Mesothelial cell of epicardium (in vitro differentiated cells): ENCODE data around the gene ITPR2. TPM values are rescaled to one million over a fixed set of nuclear protein-coding genes. Genes with fewer than 3 reads are reported as not detected.

Source experiments
- DNase-seq, 2 experiments: peaks; one replicate each; pipeline ENCODE4 v3.0.0; 2021; ENCODE audit warnings: low spot score in 2 of 2; ENCODE audit not compliant: unreplicated experiment in 2 of 2
- H3K27ac Mint-ChIP-seq: 2 replicates; pipeline ENCODE4 v1.8.0; 2021; ENCODE audit warnings: mixed read lengths
- H3K27me3 Mint-ChIP-seq: 2 replicates; pipeline ENCODE4 v1.8.0; 2021; ENCODE audit warnings: low read depth, mixed read lengths
- H3K36me3 Mint-ChIP-seq: 2 replicates; pipeline ENCODE4 v1.8.0; 2021; ENCODE audit warnings: mixed read lengths
- H3K4me1 Mint-ChIP-seq: 2 replicates; pipeline ENCODE4 v1.8.0; 2021; ENCODE audit warnings: mixed read lengths
- H3K4me3 Mint-ChIP-seq: 2 replicates; pipeline ENCODE4 v1.8.0; 2021; ENCODE audit warnings: mild to moderate bottlenecking, moderate library complexity, mixed read lengths
- H3K9me3 Mint-ChIP-seq: 2 replicates; pipeline ENCODE4 v1.8.0; 2021; ENCODE audit warnings: mixed read lengths
- CTCF ChIP-seq: fragments of 200-600 bp; sonication (generic); IDR thresholded peaks from one replicate; pipeline ENCODE4 v1.5.0; 2021; ENCODE audit warnings: antibody characterized with exemption; ENCODE audit not compliant: unreplicated experiment
- total RNA-seq: library from RNA; stranded (reverse); gene quantifications from 3 replicates; pipeline ENCODE4 v1.2.1, GENCODE V29; 2021

The ITPR2 gene
- total RNA-seq, 1 donor from 2014 or later = 62.3 TPM

GRCh38 chr12:26854031-26854390 lies 21.0 kb upstream of the ITPR2 start:
- no peaks in the 10 kb centered on the region for H3K27me3 Mint-ChIP-seq
- TF ChIP-seq CTCF = no peak
- no peaks in the 10 kb centered on the region for H3K36me3 Mint-ChIP-seq
- H3K27ac Mint-ChIP-seq = no peak overlapping the region
- H3K4me3 Mint-ChIP-seq = no peak overlapping the region
- H3K4me1 Mint-ChIP-seq = no peaks in the 10 kb centered on the region
- no peaks in the 10 kb centered on the region for H3K9me3 Mint-ChIP-seq
- DNase-seq = no peak

DNA sequence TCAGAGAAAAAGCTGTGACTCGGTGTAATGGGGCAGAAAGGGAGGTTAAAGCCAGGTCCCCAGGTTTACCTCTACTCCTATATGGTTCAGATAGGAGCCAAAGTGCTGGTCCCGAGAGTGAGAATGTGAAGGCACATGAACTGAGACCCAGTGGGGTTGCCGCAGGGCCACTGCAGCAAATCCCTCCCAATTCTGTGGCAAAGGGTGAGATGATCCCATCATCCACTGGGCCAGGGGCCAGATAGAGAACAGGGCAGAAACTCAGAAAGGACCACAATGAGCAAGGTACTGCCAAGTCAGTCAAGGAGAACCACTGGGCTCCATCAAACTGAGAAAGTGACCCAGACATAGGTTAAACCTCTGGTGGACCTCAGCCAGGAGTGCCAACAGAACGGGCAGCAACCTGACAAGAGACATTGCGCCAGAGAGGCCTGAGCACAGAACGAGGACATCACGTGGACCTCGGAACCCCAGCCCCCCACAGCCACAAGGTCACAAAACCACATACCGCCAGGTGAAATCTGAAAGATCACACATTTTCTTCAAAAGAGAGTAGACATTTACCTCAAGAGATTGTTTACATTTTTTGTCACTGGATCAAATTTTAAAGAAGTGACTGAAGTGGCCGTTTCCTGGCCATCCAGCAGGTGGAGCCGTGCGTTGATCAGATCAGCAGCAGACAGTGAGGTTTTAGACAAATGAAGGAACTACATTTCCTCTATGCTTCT lies 20.5 kb upstream of the ITPR2 start:
- H3K27me3 Mint-ChIP-seq = no peaks in the 10 kb centered on the region
- peak in 1 of 2 experiments; percentile 54 for DNase-seq
- no peak overlapping the region for H3K27ac Mint-ChIP-seq

GRCh38 chr12:26851031-26851809 lies 18.2 kb upstream of the ITPR2 start:
- Mint-ChIP-seq H3K4me3 (no peak overlapping the region), H3K27me3 (no peaks in the 10 kb centered on the region), H3K9me3 (no peaks in the 10 kb centered on the region), H3K27ac (no peak overlapping the region), H3K36me3 (no peaks in the 10 kb centered on the region), H3K4me1 (peaks cover 6% of the 10 kb centered on the region)
- TF ChIP-seq CTCF = no peak
- DNase-seq = no peak

More for the DNA sequence above, 20.5 kb upstream of the ITPR2 start:
- TF ChIP-seq CTCF = peak; percentile 81
- Mint-ChIP-seq H3K4me1 (no peaks in the 10 kb centered on the region), H3K9me3 (no peaks in the 10 kb centered on the region), H3K36me3 (no peaks in the 10 kb centered on the region), H3K4me3 (no peak overlapping the region)

GRCh38 chr12:26848156-26848825 lies 15.3 kb upstream of the ITPR2 start:
- Mint-ChIP-seq H3K9me3 (no peaks in the 10 kb centered on the region), H3K27ac (no peak overlapping the region), H3K27me3 (no peaks in the 10 kb centered on the region), H3K4me3 (no peak overlapping the region), H3K36me3 (no peaks in the 10 kb centered on the region), H3K4me1 (peaks cover 16% of the 10 kb centered on the region)
- TF ChIP-seq CTCF = no peak
- no peak for DNase-seq

GRCh38 chr12:26847431-26847830 lies 14.4 kb upstream of the ITPR2 start:
- no peak overlapping the region for H3K27ac Mint-ChIP-seq
- H3K9me3 Mint-ChIP-seq = no peaks in the 10 kb centered on the region

More at GRCh38 chr12:26847431-26847830, 14.4 kb upstream of the ITPR2 start:
- no peaks in the 10 kb centered on the region for H3K27me3 Mint-ChIP-seq
- TF ChIP-seq CTCF = no peak
- peaks cover 16% of the 10 kb centered on the region for H3K4me1 Mint-ChIP-seq
- no peak for DNase-seq
- H3K36me3 Mint-ChIP-seq = no peaks in the 10 kb centered on the region
- no peak overlapping the region for H3K4me3 Mint-ChIP-seq
